Hepatocyte (in vitro differentiated cells): ENCODE measurements around the gene NFAT5.

Experiments used
- CTCF ChIP-seq: fragments of 200-600 bp; sonication (generic); IDR thresholded peaks from 2 replicates; pipeline ENCODE4 v1.5.1; 2016; ENCODE audit warnings: antibody characterized with exemption, mild to moderate bottlenecking; ENCODE audit not compliant: poor library complexity
- EZH2phosphoT487 ChIP-seq: fragments of 200-600 bp; sonication (generic); IDR thresholded peaks from one replicate; pipeline ENCODE4 v1.6.1; 2018; ENCODE audit warnings: antibody characterized with exemption, mild to moderate bottlenecking, low read depth, moderate library complexity; ENCODE audit not compliant: unreplicated experiment, severe bottlenecking

GRCh38 chr16:69566240-69566980 is 644 bp downstream of the NFAT5 start:
- no peak for TF ChIP-seq EZH2phosphoT487
- no peak for TF ChIP-seq CTCF
